GM19438 (cell line): Measurements from ENCODE around the gene PRXL2B.

Experiments used
- ATAC-seq: cut with Tn5 transposase; IDR thresholded peaks from one replicate; pipeline ENCODE4 v1.9.1; 2021; ENCODE audit warnings: low read depth; ENCODE audit not compliant: unreplicated experiment

Gene PRXL2B

DNA sequence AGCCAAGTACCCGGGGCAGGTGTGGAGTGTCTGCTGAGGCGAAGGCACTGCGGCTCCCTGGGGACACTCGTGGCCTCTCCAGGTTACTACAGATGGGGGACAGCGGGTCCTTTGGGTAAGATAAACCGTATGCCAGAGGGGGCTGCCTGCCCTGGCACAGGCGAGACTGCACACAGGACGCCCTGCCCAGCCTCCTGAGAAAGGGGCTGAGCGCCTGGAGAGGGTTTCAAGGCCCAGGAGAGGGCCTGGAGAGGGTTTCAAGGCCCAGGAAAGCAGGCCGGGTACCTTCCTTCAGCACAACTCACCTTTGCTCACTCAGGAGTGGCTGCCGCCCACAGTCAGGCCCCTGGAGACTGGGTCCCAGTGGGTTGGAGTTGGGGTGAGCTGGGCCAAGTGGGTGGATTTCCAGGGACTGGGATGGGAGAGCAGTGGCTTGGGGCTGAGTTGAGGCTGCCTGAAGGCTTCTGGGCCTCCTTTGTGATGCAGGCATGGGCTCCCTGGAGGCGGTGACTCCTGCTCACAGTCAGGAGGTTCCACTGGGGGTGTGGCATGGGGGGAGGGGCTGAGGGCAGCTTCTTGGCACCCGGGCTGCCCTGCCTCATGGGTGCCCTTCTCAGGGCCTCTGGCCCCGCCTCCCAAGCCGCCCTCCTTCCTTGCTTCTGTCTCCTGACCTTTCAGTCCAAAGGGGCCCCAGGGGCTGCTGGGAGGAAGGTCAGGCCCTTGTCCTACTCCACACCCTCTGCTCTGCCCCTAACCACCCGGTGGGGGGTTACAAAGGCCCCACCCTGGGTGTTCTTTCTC lies 46.2 kb downstream of the PRXL2B start, which contains the start of gene MMEL1:
MMEL1 (minus strand) TSS at position 456 of the 801 bp plus-strand sequence. CDS start 3,532 bp downstream, outside the sequence.
- no peak for ATAC-seq

DNA sequence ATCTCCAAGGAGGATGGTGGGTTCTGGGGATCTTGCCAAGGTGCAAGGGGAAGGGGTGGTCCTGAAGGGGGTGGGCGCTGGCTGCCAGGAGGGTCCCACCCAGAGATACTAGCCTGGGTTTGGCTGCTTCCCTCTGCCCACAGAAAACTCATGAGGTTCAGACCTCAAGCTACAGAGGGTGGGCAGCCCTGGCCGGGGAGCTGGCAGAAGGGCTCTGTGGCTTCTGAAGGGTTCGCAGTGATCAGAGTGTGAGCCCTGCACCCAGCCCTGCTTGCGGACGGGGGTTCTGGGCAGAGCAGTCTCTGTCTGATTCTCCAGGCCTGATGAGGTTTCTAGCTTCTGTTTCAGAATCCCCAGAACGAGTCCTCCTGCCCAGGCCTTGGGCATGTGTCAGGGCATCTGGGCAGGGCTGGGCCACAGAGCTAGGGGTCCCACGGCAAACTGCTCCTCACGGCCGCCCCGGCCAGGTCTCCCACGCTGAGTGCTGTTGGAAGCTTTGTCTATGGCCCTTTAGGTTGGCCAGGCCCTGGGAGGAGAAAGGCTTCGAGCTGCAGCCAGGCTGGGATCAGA lies 46.9 kb downstream of the PRXL2B start:
- no peak for ATAC-seq

DNA sequence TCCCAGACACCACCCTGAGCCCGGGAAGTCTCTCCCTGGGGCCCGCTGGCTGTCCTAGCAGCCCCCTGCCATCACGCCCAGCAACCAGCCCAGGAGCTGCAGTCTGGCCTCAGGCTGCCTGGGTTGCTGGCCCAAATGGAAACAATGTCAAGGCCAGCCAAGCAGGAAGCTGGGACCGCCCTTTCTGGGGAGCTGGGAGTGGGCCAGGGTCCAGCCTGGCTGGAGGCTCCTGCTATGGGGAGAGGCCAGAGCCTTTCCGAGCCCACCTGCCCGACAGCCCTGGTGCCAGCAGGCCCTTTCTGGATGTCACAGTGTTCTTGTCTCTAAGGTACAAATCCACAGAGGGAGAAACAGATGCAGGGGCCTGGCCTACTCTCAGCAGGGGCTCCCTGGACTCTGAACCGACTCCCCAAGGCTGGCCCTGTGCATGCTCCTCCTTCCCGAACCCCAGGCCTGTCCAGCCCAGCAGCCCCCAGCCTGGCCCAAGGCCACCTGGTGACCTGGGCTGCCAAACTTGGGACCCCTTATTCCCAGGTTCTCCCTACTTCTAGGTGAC lies 47.4 kb downstream of the PRXL2B start:
- no peak for ATAC-seq

DNA sequence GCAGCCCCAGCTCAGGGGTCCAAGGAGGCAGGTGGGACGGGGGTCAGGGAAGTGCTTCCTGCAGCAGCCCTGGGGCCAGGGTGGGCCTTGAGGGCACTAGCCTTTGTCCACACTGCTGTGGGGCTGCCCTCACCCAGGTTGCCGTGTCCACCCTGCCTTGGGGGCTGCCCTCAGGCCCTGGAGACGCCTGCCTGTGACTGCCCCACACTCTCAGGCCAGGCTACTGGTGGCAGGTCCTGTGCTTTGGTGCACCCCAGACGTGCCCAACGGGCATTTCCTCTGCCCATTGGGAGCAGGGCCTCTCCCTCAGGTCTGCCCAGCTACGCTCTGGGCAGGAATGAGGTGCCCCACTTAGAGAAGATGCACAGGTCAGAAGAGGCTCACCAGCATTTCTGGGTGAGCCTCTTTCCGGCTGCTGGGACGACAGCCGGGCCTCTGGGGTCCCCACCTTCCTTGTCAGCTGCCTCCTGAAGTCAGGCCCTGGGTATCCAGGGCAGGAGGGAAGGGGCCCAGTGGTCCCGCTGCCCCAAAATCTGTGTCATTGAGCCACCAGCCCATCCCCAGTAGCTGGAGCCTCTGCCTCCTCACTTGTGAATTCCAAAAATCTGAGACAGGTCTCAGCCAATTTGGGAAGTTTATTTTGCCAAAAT lies 48.9 kb downstream of the PRXL2B start:
- no peak for ATAC-seq

DNA sequence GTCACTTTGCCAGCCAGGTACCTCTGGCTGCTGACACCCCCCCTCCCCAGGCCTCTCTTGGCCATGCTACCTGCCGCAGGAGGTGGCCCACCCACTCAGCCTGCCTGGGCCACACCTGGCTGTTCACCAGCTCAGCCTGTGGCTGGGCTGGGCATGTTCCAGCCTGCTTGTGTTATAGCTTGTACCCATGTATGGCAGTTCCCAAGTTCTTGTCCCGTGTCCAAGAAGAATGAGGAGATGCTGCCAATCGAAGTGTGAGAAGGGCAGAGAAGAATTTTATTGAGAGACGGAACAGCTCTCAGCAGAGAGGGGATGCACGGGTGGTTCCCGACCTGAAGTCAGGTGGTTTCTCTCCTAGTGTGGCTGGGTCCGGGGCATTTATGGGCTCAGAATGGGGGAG lies 50.2 kb downstream of the PRXL2B start:
- no peak for ATAC-seq

DNA sequence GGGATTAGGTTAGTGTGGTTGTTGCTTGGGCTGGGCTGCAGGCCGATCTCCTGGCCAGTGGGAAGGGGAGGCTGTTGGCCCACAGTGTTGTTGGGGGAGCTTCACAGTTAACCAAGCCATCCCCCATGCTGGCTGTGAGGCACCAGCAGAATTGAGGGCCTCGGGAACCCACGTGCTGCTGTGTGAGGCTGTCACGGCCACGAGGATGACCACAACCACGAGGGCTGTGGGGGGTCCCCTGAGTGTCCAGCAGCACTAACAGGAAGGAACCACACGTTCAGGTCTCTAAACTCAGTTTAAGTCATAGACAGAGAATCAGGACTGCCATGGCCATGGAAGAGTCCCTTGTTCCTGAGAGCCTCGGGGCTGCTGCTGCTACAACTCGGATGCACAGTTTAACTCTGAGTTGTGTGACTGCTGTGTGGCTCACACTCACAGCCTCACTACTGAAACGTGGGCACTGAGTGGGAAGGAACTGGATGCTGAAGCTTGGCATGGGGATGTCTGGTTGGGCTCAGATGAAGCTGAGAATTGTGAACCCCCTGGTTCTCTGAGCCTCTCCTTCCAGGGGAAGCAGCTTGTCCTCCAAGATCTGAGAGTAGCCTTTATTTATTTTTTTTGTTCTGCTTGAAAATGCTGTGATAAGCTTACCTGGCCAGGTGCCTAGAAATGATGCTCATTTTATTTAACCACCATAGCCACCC lies 51.0 kb downstream of the PRXL2B start:
- ATAC-seq = no peak

DNA sequence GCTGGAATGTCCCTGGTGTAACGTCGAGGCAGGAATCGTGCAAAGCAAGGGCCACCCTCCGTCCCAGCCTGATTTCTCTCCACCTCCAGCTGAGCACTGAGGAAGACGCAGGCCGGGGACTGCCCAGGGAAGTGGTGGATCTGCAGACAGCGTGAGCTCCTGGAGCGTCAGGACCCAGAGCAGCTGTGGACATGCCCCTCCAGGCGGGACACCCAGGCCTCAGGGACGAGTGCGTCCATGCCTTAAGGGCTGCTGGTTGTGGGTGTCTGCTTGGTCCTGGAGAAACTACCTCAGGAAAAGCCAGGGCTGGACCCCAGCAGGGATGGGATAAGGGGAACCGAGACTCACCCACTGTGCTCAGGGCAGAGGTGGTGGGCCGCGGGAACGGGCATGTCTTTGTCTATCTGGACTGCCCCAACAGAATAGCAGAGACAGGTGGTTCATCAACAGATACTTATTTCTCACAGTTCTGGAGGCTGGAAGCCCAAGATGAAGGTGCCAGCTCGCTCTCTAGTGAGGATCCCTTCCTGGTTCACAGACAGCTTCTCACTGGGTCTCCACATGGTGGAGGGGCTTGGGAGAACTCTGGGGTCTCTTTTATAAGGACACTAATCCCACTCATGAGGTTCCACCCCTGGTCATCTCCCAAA lies 52.0 kb downstream of the PRXL2B start:
- no peak for ATAC-seq

DNA sequence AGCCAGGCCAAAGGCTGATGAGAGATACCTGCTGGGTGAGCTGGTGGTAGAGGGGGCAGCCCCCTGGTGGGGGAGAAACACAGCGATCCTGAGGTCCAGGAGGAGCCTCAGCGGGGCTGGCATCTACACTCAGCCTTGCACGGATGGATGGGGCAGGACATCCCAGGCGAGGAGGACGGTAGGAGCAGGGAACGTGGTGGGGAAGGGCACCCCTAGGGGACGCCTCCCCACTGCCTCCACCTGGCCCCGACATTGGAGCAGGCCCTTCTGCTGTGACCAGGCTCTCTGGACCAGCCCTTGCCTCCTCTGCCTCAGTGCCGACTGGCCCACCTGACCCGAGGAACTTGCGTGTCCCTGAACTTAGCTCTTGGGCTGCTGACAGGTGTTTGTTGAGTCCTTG lies 52.6 kb downstream of the PRXL2B start:
- no peak for ATAC-seq

DNA sequence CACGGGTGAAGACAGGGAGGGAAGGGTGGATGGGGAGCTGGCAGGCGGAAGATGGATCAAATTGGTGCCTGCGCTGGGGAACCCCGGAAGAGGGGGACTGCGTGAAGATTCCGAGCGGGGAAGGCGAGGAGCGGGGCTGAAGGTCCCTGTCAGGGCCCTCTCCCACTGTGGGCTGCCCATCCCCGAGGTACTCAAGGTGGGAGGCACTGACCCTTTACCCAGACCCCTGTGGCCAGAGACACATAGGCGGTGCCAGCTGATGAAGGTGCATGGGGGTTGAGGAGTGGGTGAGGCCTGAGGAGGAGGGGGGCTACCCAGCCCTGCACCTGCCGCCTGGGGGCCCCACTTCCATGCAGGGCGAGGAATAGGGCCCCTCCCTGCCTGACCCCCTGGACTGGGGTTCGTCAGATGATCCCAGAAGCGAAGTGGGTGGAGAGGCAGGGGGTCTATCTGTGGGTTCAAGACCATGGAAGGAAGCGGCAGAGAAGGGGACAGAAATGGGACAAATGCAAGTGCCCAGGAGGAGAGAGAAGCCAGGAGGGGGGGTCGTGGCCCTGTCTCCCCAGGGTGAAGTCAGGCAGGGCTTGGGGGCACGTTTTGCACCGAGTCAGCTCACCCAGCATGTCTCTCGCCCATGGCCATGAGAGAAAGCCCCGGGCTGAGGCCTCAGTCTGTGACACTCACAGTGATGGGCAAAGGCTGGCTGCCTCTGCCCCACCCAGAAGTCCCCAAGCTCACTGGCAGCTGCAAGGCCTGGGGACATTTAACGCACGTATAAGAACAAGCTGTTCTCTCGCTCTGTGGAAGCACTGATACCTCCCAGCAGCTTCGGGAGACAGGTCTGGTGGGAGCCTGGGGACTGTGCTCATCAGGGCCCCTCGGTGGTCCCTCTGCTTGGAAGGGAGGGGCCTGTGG lies 53.3 kb downstream of the PRXL2B start:
- no peak for ATAC-seq

DNA sequence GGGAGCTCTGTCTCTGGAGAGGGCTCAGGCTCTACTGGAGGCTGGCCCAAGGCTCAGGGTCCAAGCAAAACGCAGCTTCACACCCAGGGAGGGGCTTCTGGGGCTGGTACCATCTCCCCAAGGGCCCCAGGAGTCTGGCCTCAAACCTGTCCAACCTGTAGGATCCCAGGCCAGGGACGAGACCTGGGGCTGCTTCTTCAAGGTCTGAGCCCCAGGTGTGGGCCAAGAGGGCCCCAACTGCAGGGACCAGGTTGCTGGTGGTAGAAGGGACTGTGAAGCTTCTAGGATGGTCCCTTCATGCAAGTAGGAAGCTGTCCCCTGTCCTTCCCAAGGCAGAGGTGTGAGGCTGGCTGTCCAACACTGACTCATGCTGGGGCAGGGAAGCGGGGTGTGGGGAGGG lies 54.0 kb downstream of the PRXL2B start:
- ATAC-seq = no peak
